Stimulated activated naive CD8-positive, alpha-beta T cell treated with anti-CD3 and anti-CD28 coated beads, Interleukin-15, Interleukin-2, amounts not matched to agents 100 ng/mL and 50 ng/mL, for 24 hours (primary cell): Measurements from ENCODE around the gene FOXL2.
"Not testable (repeated sequence)": the region's sequence is repeated elsewhere in the genome, so short reads cannot be mapped to it uniquely, and the experiment has no call there.

Experiments
- H3K27ac Mint-ChIP-seq: one replicate; pipeline ENCODE4 v1.8.0; 2021; ENCODE audit warnings: mild to moderate bottlenecking, mixed read lengths
- H3K27me3 Mint-ChIP-seq: one replicate; pipeline ENCODE4 v1.8.0; 2021; ENCODE audit warnings: mixed read lengths
- H3K36me3 Mint-ChIP-seq: one replicate; pipeline ENCODE4 v1.8.0; 2021; ENCODE audit warnings: low read depth, mixed read lengths
- H3K4me1 Mint-ChIP-seq: one replicate; pipeline ENCODE4 v1.8.0; 2021; ENCODE audit warnings: low read depth, mixed read lengths
- H3K4me3 Mint-ChIP-seq: one replicate; pipeline ENCODE4 v1.8.0; 2021; ENCODE audit warnings: mild to moderate bottlenecking, mixed read lengths
- H3K9me3 Mint-ChIP-seq: one replicate; pipeline ENCODE4 v1.8.0; 2021; ENCODE audit warnings: mixed read lengths

Gene FOXL2

DNA sequence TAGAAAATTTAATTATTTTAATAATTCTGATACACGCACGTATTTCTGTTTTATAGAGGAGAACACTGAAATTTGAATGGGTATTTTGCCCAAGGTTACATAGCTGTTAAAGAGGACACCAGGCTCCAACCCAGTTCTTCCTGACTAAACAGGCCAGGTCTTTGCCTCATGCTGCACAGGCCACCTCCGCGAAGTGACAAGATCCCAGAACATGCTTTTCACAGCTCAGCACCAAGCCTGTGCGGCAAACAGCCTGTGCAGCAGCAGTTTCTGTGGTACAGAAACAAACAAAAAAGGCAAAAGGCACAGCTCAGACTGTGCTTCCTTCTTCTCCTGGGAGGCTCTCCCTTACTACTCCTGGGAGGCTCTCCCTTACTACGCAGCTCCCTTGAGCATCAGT is 6.5 kb downstream of the FOXL2 start:
- peaks cover 95% of the 10 kb centered on the region for H3K27me3 Mint-ChIP-seq
- no peaks in the 10 kb centered on the region for H3K36me3 Mint-ChIP-seq
- H3K4me1 Mint-ChIP-seq: peaks cover 59% of the 10 kb centered on the region
- H3K4me3 Mint-ChIP-seq: no peak overlapping the region
- no peaks in the 10 kb centered on the region for H3K9me3 Mint-ChIP-seq
- no peak overlapping the region for H3K27ac Mint-ChIP-seq

DNA sequence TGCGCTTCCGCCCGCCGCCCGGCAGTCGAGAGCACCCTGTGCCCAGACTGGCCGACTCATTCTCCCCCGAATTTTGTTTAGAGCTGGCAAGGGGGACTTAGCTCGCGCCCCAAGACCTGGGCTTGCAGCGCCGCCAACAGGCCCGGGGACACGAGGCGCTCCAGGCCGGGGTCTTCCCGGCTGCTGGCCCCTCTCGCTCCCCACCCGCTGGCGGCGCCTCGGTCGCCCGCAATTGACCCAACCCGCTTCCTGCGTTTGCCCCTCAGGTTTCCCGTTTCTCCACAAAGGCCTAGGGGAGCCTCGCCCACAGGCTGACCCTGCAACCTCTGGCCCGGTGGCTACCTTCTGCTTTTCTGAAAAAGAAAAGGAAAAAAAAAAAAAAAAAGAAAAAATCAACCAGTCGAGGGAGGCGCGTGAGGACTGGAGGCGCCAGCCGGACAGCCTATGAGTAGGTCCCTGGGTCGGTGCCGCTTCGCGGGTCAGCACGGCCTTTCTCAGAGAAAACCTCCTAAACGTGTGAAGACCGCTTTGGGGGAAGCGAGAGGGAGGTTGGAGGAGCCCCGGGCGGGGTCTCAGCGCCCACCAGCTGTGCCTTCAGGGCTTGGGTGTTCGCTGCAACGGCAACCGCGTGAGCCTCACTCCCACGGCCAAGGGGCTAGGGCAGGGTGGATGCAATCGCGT is 7.2 kb downstream of the FOXL2 start:
- H3K27ac Mint-ChIP-seq: no peak overlapping the region
- peaks cover 96% of the 10 kb centered on the region for H3K27me3 Mint-ChIP-seq
- H3K9me3 Mint-ChIP-seq: no peaks in the 10 kb centered on the region
- H3K4me1 Mint-ChIP-seq: peaks cover 52% of the 10 kb centered on the region
- peak overlapping the region; percentile 26 for H3K4me3 Mint-ChIP-seq
- no peaks in the 10 kb centered on the region for H3K36me3 Mint-ChIP-seq

DNA sequence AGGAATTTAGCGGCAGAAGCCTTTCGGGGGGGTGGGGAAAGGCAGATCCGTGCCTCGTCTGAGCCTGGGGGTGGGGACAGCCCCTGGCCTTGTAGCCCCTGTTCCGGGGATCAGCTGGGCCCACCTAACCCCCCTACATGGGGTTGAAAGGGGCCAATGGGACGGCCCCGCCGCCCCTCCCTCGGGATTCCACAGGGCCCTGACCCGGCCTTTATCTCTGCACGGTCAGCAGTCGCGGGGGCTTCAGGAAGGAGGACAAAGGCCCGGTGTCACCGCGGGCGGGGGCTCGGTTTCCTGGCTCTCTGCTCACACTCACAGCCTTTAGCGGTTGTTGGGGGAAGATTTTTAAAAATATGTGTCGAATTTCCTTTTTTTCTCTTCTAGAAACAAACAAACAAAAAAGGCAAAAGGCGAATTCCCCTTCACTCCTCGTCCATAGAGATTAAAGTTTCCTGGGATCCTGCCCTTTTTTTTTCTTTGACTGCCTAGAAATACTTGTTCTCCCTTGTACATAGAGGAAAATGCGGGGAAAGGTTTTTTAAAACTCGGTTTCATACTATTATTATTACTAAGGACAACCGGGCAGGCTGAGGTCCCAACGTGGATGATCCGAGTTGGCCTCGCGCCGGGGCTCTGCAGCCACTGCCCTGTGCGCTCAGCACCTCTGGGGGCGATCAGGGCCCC is 7.9 kb downstream of the FOXL2 start:
- Mint-ChIP-seq H3K27ac (no peak overlapping the region), H3K4me1 (peaks cover 45% of the 10 kb centered on the region), H3K4me3 (no peak overlapping the region), H3K27me3 (peaks cover 96% of the 10 kb centered on the region), H3K36me3 (no peaks in the 10 kb centered on the region), H3K9me3 (no peaks in the 10 kb centered on the region)

DNA sequence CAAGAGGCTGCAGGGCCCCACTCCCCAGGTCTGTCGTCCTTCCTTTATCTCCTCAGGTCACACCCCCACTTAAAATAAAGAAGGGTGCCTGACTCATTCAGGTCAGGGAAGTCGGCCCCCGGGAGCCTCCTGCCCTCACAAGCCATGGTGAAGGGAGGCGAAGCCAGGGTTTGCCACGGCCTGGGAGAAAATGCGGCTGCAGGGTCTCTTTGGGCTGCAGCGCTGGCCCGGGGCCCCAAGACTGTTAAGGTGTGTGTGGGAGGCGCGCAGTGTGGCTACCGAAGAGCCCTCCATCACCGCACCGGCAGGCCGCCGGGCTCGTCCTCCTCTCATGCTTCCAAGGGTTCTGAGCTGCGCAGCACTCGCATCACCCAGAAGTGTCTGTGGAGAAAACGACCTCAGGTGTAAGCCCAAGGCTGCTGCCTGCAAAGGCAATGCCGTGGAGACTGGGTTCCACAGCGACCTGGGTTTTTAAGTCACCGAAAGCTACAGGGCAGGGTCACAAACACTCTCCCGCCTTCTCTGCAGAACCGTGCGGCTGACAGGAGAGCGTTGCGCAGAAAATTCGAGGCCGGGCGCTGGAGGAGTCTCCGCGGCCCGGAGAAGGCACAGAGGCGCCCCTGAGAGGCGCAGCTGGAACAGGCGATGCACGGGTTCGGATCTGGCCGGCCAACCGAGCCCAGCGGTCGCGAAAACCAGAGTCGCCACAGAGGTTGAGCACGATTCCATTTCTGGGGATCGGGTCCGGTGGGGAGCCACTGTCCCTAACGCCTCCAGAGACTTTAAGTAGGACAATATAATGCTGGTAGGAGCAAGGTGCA is 8.7 kb downstream of the FOXL2 start:
- Mint-ChIP-seq H3K36me3 (no peaks in the 10 kb centered on the region), H3K9me3 (no peaks in the 10 kb centered on the region), H3K4me3 (no peak overlapping the region), H3K27ac (no peak overlapping the region), H3K4me1 (peaks cover 39% of the 10 kb centered on the region), H3K27me3 (peaks cover 94% of the 10 kb centered on the region)

DNA sequence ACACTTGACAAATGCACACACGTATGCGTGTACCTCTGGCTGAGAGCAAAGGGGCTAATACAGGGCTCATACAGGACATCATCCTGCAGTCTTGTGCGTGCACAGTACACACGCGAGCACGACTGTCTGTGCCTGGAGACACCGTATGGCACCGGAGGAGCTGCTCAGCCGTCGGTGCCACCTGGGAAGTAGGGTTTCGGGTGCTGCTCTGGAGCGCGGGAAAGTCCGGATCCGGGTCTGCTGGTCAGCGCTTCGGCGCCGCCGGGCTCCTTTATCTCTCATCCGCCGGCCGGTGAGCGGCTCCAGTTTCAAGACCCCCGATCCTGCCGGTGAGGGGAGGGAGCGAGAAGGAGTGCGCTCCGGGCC is 9.3 kb downstream of the FOXL2 start:
- Mint-ChIP-seq H3K4me3 (peak overlapping the region; percentile 24), H3K9me3 (no peaks in the 10 kb centered on the region), H3K27ac (no peak overlapping the region), H3K27me3 (peaks cover 94% of the 10 kb centered on the region), H3K4me1 (peaks cover 39% of the 10 kb centered on the region), H3K36me3 (no peaks in the 10 kb centered on the region)

DNA sequence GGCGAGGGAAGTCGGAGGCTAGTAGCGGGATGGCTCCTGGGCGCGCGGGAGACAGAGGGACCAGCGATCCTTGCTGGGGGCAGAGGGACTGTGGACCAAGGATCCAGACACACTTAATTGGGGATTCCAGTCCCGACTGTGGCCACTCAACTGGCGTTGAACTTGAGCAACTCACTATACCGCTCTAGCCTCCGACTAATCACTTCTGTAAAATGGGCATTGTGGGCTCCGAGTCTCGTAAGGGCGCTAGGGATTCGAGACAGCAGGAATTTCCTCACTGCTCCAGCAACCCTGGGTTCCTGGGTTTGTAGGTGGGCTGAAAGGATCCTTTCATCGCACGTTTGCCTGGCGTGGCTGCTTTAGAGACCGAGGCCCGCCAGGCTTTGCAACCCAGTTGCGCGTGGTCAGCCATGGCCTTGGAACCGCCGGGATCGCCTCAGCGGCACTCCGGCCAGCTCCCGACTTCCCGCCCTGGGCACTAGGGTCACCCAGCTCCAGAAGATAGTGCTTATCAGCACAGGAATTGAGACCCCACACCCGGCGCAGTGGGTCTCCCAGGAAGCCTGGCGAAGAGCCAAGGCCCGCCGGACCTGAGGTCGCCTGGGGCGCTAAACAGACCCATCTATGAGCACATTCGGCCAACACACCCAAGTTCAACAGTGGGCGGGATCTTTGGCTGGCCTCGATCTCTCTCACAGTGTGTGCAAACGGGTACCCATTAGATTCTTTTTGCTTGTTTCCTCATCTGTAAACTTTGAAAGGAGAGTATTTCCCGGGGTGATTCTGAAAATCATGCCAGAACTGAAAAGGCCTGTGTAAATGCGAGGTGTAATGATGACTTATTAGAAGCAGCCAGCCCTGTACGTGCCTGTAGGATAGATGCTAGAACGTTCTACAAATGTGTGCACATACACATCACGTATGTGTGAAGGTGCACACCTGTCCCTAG is 9.9 kb downstream of the FOXL2 start:
- Mint-ChIP-seq H3K9me3 (no peaks in the 10 kb centered on the region), H3K27me3 (peaks cover 88% of the 10 kb centered on the region), H3K36me3 (no peaks in the 10 kb centered on the region), H3K4me1 (peaks cover 39% of the 10 kb centered on the region), H3K27ac (no peak overlapping the region), H3K4me3 (peak overlapping the region; percentile 74)

DNA sequence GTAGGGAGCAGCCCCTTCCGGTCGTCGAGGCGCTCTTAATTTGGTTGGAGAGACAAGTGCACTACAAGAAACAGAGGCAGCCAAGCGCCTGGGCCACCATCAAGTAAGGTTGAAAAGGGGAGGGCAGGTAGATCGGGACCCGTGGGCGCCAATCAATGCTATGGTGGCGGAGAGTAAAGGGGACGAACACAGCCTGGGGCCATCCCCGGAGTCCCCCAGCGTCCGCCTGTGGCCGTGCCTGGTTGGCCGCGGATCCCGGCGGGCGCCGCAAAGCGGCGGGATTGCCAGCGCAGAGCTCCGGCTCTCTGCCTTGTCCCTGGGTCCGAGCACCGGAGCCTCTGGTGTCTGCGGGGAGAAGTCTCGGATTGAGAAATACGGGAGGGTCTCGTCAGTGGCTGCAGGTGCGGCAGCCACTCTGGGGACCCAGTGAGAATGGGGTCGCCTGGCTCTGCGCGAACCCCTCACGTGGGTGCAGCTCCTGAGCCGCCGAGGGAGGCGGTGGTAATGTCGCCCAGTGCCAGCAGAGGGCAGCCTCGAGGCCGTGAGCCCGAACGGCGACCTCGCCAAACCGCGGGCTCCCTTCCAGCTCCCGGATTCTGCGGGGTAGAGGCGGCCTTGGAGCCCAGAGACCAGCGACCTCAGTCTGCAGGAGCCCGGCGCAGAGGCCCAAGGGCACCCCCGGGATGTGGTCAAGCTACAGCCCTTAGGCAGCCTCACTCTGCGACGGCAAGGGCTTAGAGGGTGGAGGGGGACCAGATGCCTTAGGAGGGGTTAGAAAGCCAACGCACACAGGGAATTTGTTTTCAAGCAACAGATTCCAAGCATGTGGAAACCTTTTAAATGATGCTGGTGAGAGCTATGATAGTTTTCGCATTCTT is 10.8 kb downstream of the FOXL2 start:
- H3K4me3 Mint-ChIP-seq: peak overlapping the region; percentile 74
- H3K9me3 Mint-ChIP-seq: no peaks in the 10 kb centered on the region
- H3K27me3 Mint-ChIP-seq: peaks cover 79% of the 10 kb centered on the region
- no peaks in the 10 kb centered on the region for H3K36me3 Mint-ChIP-seq
- no peak overlapping the region for H3K27ac Mint-ChIP-seq
- peaks cover 39% of the 10 kb centered on the region for H3K4me1 Mint-ChIP-seq

DNA sequence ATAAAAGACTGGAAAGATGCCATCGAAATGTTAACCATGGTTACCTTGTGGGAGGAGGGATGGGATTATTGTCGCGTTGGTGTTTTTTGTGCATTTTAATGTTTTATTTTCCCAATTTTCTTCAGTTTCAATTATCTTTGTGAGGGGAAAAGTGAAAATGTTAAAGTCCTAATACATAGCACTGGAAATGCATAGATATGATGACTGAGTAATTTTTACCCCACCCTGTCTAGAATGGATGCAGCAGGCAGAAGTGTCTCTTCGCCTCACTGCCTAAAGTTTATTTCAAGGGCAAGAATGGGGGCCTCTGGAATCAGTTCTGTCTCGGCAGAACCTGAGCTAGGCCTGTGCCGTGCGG is 11.5 kb downstream of the FOXL2 start:
- Mint-ChIP-seq H3K4me3 (peak overlapping the region; percentile 53), H3K9me3 (no peaks in the 10 kb centered on the region), H3K27ac (no peak overlapping the region), H3K4me1 (peaks cover 39% of the 10 kb centered on the region), H3K36me3 (no peaks in the 10 kb centered on the region), H3K27me3 (peaks cover 77% of the 10 kb centered on the region)

DNA sequence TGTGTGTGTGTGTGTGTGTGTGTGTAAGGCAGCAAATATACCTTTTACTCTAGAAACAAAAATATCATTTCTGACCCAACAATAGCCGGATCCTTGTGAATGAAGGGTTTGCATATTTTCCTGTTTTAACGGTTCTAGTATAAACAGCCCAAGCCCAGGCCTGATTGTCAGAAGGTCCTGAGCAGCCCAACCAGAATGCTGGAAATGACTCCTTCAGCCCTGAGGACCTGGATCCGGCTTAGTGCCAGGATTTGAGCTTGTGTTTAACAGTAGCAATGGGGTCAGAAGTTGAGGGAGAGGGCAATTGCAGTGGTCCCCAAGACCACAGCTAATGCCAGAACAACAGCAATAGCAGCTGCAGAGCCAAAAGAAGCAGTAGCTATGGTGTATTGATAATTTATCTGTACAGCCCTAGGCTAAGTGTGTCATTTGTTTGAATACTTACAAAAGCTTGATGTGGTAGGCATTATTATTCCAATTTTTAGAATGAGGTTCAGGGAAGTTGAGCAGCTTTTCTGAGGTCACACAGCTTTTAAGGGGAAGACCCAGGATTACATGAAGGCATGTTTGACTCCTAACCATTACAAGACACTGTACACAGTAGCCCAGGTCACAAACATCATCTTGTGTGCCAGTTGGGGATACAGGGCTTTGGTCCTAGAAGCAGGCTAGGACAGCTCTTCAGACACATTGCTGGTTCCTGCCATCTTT is 12.8 kb downstream of the FOXL2 start:
- Mint-ChIP-seq H3K4me1 (peaks cover 31% of the 10 kb centered on the region), H3K27me3 (peaks cover 65% of the 10 kb centered on the region), H3K9me3 (no peaks in the 10 kb centered on the region), H3K4me3 (no peak overlapping the region), H3K27ac (no peak overlapping the region), H3K36me3 (no peaks in the 10 kb centered on the region)

DNA sequence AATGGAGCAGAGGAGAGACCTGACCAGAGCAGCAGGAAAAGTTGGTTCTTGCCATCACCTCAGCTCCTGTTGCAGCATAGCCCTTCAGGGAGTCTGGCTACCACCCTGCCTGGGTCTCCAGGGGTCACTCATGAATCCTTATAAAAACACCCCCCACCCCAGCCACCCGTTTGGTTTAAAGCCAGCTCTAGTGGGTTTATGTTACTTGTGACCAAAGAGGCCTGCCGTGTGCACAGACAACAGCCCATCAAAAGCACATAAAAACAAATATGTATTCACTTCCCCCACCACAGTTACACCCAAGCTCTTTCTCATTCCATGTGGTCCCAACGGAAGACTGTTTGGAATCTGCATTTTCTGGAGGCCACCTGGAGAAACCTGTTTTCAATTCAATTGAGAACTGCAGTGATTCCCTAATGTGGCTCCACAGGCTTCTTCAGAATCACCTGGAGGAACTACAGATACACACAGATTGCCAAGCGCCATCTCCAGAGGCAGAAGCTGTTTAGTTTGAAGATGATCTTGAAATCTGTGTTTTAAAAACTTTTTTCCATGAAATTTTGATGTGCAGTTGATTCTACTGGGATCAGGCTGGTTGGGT is 13.8 kb downstream of the FOXL2 start:
- peaks cover 56% of the 10 kb centered on the region for H3K27me3 Mint-ChIP-seq
- H3K4me1 Mint-ChIP-seq: peaks cover 22% of the 10 kb centered on the region
- no peaks in the 10 kb centered on the region for H3K36me3 Mint-ChIP-seq
- no peak overlapping the region for H3K4me3 Mint-ChIP-seq
- no peak overlapping the region for H3K27ac Mint-ChIP-seq
- no peaks in the 10 kb centered on the region for H3K9me3 Mint-ChIP-seq

DNA sequence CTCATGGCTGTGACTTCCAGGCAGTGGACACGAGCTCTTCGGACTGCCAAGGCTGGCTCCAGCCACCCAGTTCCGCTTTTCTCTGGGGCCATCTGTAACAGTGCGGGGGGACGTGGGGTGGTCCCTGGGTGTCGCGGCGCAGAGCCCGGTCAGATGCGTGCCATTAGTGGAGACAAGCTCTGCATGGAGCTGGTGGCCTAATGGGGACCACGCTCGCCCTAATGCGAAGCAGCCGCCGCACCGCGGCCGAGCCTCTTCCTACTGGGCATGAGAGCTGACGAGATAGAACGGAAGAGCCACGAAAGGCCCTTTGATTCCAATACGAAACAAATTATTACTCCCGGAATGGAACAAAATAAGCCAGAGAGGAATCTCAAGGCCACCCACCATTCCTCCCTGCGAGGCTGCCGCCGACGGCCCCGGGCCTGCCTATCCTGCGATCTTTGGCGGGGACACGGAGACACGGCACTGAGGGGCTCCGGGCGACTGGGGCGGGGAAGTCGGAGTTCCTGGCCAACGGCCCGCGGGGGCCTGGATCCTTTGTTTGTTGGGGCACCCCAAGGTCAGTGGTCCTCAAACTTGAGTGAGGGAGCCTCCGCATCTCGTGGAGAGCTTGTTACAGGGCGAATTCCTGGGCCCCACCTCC is 18.1 kb downstream of the FOXL2 start:
- H3K4me1 Mint-ChIP-seq: no peaks in the 10 kb centered on the region
- peaks cover 21% of the 10 kb centered on the region for H3K27me3 Mint-ChIP-seq
- no peak overlapping the region for H3K27ac Mint-ChIP-seq
- no peak overlapping the region for H3K4me3 Mint-ChIP-seq
- H3K36me3 Mint-ChIP-seq: no peaks in the 10 kb centered on the region
- no peaks in the 10 kb centered on the region for H3K9me3 Mint-ChIP-seq

DNA sequence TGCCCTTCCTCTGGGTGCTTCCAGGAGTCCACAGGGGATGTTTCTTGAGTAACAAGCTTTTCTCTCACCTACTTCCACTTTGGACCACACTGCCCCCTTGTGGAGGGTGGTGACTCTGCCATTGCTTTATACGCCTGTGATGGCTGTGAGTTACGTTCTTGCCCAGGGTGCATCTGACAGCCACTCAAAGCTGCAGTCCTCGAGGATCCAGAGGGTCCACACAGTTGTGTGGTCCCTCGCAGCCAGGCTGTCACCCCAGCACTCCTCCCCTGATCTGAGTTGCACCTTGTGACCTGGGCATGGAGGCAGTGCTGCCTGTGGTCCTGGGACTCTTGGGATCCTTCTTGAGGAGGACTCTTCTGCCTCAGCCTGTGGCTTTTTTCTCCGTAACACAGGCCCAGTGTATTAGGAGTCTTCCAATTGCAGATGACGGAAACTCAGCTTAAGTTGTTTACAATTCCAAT is 23.4 kb downstream of the FOXL2 start:
- H3K36me3 Mint-ChIP-seq: no peaks in the 10 kb centered on the region
- no peak overlapping the region for H3K4me3 Mint-ChIP-seq
- H3K27ac Mint-ChIP-seq: no peak overlapping the region
- no peaks in the 10 kb centered on the region for H3K4me1 Mint-ChIP-seq
- peaks cover 13% of the 10 kb centered on the region for H3K27me3 Mint-ChIP-seq
- no peaks in the 10 kb centered on the region for H3K9me3 Mint-ChIP-seq

DNA sequence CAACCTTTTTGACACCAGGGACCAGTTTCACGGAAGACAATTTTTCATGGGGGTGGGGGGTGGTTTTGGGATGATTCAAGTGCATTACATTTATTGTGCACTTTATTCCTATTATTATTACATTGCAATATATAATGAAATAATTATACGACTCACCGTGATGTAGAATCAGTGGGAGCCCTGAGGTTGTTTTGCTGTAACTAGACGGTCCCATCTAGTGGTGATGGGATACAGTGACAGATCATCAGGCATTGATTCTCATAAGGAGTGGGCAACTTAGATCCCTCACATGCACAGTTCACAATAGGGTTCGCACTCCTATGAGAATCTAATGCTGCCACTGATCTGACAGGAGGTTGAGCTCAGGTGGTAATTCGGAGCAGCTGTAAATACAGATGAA is 24.5 kb downstream of the FOXL2 start:
- H3K4me3 Mint-ChIP-seq, H3K36me3 Mint-ChIP-seq, H3K4me1 Mint-ChIP-seq, H3K27ac Mint-ChIP-seq, H3K9me3 Mint-ChIP-seq: not testable (repeated sequence)
- peaks cover 13% of the 10 kb centered on the region for H3K27me3 Mint-ChIP-seq
